Femur (tissue), 1 donor: ENCODE data around the gene ZSCAN2.
"Not testable (repeated sequence)": the region's sequence is repeated elsewhere in the genome, so short reads cannot be mapped to it uniquely, and the experiment has no call there.

Experiments used
- DNase-seq: peaks from one replicate; pipeline ENCODE4 v3.0.0-alpha.2; 2017

ZSCAN2 gene

GRCh38 chr15:84600687-84601554 lies at the start of gene ZSCAN2:
ZSCAN2 (plus strand) TSS chr15:84601009; CDS start chr15:84603928, 2,919 bp downstream.
- peak; percentile 98 for DNase-seq

DNA sequence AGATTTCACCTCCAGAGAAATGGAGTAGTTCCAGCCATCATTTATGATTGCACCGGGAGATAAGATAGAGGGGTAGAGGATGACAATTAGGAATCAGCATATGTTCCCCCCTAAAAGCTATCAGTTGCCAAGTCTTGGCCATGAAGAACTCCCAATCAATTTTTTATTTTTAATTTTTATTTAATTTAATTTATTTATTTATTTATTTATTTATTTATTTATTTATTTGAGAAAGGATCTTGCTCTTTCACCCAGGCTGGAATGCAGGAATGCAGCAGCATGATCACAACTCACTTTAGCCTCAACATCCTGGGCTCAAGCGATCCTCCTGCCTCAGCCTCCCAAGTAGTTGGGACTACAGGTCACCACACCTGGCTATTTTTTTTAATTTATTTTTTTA lies 49.2 kb upstream of the ZSCAN2 start:
- DNase-seq, result not testable (repeated sequence)

GRCh38 chr15:84552896-84553295 lies 47.9 kb upstream of the ZSCAN2 start:
- DNase-seq, result no peak

GRCh38 chr15:84556690-84557089 lies 44.1 kb upstream of the ZSCAN2 start:
- DNase-seq, result not testable (repeated sequence)

DNA sequence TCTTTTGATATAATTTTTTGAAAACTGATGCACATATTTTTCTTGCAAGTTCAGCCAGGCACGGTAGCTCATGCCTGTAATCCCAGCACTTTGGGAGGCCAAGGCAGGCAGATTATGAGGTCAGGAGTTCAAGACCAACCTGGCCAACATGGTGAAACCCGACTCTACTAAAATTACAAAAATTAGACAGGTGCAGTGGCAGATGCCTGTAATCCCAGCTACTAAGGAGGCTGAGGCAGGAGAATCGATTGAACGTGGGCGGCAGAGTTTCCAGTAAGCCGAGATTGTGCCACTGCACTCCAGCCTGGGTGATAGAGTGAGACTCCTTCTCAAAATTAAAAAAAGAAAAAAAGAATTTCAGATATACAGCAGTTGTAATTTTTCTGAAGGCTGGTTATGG lies 32.8 kb upstream of the ZSCAN2 start:
- not testable (repeated sequence) for DNase-seq

DNA sequence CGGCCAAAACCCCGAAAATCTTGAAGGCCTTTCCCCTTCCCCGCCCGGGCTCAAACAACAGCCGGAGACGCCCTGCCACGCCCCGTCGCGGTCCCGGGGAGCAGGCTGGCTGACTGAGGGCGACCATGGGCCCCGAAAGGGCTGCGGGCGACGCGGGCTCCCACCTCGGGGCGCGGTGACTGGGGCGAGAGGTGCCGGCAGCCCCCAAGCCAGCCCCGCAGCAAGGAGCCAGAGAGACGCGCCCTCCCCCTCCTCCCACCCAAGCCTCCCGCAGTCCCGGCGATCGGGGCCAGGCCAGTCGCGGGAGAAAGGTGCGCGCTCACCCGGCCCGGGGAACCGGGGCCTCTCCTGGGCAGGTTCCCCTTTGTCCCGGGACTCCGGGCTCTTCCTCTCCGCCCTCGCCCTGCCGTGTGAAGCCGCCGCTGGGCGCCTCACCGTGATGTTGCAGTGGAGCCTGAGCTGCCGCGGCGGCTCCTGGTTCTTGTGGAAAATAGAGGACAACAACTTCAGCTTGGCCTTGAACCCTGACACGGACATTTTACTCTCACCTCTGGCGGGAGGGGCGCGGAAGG lies 30.6 kb upstream of the ZSCAN2 start:
- peak; percentile 63 for DNase-seq

- no peak for DNase-seq
Measured at GRCh38 chr15:84572231-84572630, 28.6 kb upstream of the ZSCAN2 start.

DNA sequence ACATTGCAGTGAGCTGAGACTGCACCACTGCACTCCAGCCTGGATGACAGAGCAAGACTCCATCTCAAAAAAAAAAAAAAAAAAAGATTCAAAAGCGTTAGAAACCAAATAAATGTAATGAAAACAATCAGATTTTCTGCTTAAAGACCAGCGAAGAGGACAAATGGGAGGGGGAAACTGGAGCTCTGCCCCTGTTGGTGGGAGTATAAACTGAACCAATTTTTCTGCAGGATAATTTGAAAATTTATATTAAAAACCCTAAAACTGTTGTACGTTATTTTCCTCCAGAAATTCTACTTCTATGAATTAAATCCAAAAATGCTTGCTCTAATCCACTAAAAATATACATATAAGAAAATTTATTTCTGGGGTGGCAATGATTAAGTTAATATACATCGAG lies 25.3 kb upstream of the ZSCAN2 start:
- no peak for DNase-seq

GRCh38 chr15:84577891-84578290 lies 22.9 kb upstream of the ZSCAN2 start:
- DNase-seq, result not testable (repeated sequence)

DNA sequence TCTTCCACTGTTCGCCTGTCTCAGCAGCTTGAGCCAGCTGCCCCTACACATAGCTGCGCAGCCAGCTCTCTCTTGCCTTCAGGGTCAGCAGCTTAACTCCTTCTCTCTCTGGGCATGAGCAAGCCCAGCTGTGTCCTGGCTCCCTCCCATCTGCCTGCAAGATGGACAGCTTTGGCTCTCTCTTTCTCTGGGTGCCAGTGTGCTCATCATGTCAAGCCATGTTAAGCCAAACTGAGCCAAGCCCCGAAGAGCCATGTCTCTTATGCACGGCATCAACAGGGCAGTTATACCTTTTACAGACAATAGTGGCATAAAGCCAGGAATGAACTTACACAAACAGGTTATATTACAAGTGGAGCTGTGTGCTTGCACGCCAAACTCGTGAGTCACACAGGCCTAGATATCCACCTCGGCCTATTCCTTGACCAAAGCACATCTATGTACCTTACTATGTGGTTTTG lies 21.5 kb upstream of the ZSCAN2 start:
- peak; percentile 43 for DNase-seq

- not testable (repeated sequence) for DNase-seq
Measured at GRCh38 chr15:84581676-84582428, 19.0 kb upstream of the ZSCAN2 start.

GRCh38 chr15:84582583-84583157 lies 18.1 kb upstream of the ZSCAN2 start:
- DNase-seq, result no peak

GRCh38 chr15:84583921-84584320 lies 16.9 kb upstream of the ZSCAN2 start:
- DNase-seq, result not testable (repeated sequence)

DNA sequence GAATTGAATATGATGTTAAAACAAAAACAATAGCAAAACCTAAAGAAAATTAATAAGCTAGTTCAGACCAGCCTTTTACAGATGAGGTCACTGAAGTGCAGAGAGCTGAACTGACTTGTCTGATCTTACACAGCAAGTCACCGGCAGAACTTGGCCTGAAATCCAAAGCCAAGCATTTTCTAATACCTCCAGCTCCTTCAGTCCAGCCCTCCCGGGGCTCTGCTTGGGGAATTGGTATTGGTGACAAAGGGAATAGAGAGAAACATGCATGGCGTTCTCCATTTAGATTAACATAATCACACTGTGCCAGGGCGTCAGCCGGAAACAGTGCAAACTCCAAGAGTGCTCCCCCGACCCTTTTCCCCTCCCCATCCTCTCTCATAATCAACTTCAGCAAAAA lies 14.1 kb upstream of the ZSCAN2 start:
- no peak for DNase-seq

GRCh38 chr15:84588053-84588874 lies 12.5 kb upstream of the ZSCAN2 start:
- peak; percentile 90 for DNase-seq

- no peak for DNase-seq
Measured at GRCh38 chr15:84590406-84590805, 10.4 kb upstream of the ZSCAN2 start.

- DNase-seq, result no peak
Measured at GRCh38 chr15:84591815-84592214, 9.0 kb upstream of the ZSCAN2 start.

DNA sequence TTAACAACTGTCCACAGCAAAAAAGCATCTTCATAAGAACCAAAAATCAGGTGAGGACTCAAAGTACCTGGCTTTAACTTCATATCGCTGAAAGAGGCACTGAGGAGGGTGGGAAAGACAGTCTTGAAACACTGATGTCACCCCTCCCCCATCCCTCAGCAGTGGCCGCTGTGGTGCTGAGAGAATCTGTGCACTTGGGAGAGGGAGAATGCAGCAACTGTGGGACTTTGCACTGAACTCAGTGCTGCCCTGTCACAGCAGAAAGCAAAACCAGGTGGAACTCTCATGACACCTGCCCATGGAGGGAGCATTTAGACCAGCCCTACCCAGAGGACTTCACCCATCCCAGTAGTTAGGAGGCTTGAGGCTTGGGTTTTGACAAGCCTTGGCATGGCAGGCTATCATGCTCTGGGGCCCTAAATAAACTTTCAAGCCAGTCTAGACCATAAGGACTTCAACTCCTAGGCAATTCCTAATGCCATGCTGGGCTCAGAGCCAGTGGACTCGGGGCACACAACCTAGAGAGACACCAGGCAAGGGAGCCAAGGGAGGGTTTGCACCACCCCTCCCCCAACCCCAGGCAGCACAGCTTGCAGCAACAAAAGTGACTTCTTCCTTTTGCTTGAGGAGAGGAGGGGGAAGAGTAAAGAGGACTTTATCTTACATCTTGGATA lies 6.1 kb upstream of the ZSCAN2 start:
- DNase-seq, result no peak

DNA sequence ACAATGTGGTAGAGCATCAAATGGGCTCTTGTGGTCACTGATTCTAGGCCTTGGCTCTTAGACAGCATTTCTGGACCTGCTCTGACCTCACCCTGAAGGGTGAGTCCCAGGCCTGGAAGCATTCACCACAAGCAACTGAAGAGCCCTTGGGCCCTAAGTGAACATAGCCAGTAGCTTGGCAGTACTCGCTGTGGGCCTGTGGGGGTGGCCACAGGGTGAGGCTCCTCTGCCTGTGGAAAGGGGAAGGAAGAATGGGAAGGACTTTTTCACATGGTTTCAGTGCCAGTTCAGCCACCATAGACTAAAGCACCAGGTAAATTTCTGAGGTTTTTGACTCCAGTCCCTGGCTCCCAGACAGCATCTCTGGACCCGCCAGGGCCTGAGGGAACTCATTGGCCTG lies 5.1 kb upstream of the ZSCAN2 start:
- DNase-seq, result no peak

DNA sequence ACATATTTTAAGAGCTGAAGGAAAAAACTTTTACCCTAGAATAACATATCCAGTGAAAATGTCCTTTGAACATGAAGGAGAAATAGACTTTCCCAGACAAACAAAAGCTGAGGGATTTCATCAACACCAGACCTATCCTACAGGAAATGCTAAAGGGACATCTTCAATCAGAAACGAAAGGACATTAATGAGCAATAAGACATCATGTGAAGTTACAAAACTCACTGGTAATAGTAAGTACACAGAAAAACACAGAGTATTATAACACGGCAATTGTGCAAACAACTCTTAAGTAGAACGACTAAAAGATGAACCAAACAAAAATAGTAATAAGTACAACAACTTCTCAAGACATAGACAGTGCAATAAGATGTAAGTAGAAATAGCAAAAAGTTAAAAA lies 3.5 kb upstream of the ZSCAN2 start:
- no peak for DNase-seq

DNA sequence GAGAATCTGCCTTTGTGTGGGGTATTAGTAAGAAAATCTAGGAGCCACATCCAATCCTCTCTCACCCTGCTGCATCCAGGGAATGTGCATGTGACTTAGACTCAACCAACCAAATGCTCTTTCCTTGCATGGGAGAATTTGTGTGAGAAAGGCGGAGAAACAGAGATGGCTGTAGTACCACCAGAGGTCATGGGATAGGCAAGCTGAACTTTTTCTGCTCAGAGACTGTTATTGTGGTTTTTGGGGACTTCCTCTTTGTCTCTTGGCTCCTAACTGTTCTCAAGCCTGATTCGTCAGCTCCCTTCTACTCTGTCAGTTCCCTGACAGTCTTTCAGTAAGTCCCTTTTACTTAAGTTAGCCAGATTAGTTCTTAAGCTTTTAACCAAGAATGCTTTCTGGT lies 2.6 kb upstream of the ZSCAN2 start:
- no peak for DNase-seq

DNA sequence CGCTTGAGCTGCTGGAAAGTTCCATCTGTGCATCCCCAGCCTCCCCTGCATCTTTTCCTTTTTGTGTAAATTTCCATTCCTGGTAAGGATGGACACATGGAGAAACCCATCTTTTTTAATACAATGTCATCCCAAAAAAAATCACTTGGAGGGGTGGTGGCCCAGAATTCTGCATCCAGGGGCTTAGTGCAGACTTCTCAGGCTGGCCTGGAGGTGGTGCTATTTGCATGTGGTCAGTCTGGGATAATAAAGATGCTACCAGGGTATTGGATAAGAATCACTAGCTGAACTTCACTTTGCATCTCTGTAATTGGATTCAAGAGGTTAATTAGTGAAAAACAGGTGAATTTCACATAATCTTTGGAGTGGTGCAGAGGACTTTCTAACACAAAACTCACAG lies 1.8 kb upstream of the ZSCAN2 start:
- peak; percentile 58 for DNase-seq
